Measurements from ENCODE around the gene PRR16. TPM values are rescaled to one million over a fixed set of nuclear protein-coding genes. Genes with fewer than 3 reads are reported as not detected.

PRR16 gene
- total RNA-seq, 2 donors from 2014 or later, result 3.5 to 13.4 TPM

- intact Hi-C loops (cut with DNase I), result no loop called here
- H3K27ac ChIP-seq, result no peak overlapping the region
- 82% methylated on average over 2 of the region's 2 CpGs for WGBS
Measured at GRCh38 chr5:120516805-120517204, 52.7 kb downstream of the PRR16 start.

GRCh38 chr5:120517607-120518252 is 53.6 kb downstream of the PRR16 start:
- WGBS, result 75% methylated on average over 5 of the region's 5 CpGs
- H3K4me1 ChIP-seq (replicated peaks), result no peaks in the 10 kb centered on the region
- H3K9me3 ChIP-seq, result no peaks in the 10 kb centered on the region
- H3K27me3 ChIP-seq (replicated peaks; ENCODE audit: insufficient read depth), result no peaks in the 10 kb centered on the region
- DNase-seq (ENCODE audit: low spot score), result no peak
- no peaks in the 10 kb centered on the region for H3K36me3 ChIP-seq
- intact Hi-C loops (cut with DNase I), result no loop called here
- H3K4me3 ChIP-seq, result no peak overlapping the region
- no peak overlapping the region for H3K27ac ChIP-seq
- TF ChIP-seq, protein P1, sequence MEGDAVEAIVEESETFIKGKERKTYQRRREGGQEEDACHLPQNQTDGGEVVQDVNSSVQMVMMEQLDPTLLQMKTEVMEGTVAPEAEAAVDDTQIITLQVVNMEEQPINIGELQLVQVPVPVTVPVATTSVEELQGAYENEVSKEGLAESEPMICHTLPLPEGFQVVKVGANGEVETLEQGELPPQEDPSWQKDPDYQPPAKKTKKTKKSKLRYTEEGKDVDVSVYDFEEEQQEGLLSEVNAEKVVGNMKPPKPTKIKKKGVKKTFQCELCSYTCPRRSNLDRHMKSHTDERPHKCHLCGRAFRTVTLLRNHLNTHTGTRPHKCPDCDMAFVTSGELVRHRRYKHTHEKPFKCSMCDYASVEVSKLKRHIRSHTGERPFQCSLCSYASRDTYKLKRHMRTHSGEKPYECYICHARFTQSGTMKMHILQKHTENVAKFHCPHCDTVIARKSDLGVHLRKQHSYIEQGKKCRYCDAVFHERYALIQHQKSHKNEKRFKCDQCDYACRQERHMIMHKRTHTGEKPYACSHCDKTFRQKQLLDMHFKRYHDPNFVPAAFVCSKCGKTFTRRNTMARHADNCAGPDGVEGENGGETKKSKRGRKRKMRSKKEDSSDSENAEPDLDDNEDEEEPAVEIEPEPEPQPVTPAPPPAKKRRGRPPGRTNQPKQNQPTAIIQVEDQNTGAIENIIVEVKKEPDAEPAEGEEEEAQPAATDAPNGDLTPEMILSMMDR (IDR thresholded peaks at IDR 0.05), result no peak
- TF ChIP-seq POLR2A (IDR thresholded peaks at IDR 0.05), result no peak

More at GRCh38 chr5:120516805-120517204, 52.7 kb downstream of the PRR16 start:
- H3K9me3 ChIP-seq, result no peaks in the 10 kb centered on the region
- H3K4me3 ChIP-seq, result no peak overlapping the region
- no peaks in the 10 kb centered on the region for H3K36me3 ChIP-seq
- TF ChIP-seq POLR2A (IDR thresholded peaks at IDR 0.05) (no peak), POLR2AphosphoS5 (IDR thresholded peaks at IDR 0.05) (no peak)
- TF ChIP-seq, protein P1 (IDR thresholded peaks at IDR 0.05), result no peak
- DNase-seq (ENCODE audit: low spot score), result no peak
- H3K27me3 ChIP-seq (replicated peaks; ENCODE audit: insufficient read depth), result no peaks in the 10 kb centered on the region
- no peaks in the 10 kb centered on the region for H3K4me1 ChIP-seq (replicated peaks)

- WGBS, result 53% methylated on average over 1 of the region's 1 CpG
- TF ChIP-seq, protein P1 (IDR thresholded peaks at IDR 0.05), result no peak
- TF ChIP-seq POLR2A (IDR thresholded peaks at IDR 0.05) (no peak), POLR2AphosphoS5 (IDR thresholded peaks at IDR 0.05) (no peak)
- no peak overlapping the region for H3K4me3 ChIP-seq
- intact Hi-C loops (cut with DNase I), result no loop called here
- no peaks in the 10 kb centered on the region for H3K4me1 ChIP-seq (replicated peaks)
- H3K9me3 ChIP-seq, result no peaks in the 10 kb centered on the region
- no peaks in the 10 kb centered on the region for H3K36me3 ChIP-seq
- no peak for DNase-seq (ENCODE audit: low spot score)
- H3K27me3 ChIP-seq (replicated peaks; ENCODE audit: insufficient read depth), result no peaks in the 10 kb centered on the region
- no peak overlapping the region for H3K27ac ChIP-seq
Measured at GRCh38 chr5:120518581-120518980, 54.5 kb downstream of the PRR16 start.

DNA sequence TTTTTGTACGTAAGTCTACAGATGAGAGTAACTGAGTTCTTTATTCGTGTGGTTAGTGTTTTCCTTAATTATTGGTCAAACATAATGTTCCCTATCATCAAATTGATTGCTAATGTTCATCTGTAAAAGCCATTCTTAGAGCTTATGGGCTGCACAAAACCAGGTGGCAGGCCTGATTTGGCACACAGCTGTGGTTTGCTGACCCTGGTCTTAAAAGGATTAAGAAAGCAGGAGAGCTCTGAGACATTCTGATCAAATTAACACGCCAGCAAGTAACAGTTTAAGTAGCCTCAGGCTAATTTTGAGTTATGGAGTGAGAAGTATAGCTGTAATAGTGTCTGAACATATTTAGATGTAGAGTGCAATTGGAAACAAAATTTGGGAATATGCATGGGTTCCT is 63.2 kb downstream of the PRR16 start:
- Histone ChIP-seq H3K4me1 (replicated peaks) (no peaks in the 10 kb centered on the region), H3K9me3 (no peaks in the 10 kb centered on the region), H3K36me3 (no peaks in the 10 kb centered on the region), H3K27ac (no peak overlapping the region), H3K4me3 (no peak overlapping the region), H3K27me3 (replicated peaks; ENCODE audit: insufficient read depth) (no peaks in the 10 kb centered on the region)
- DNase-seq (ENCODE audit: low spot score), result no peak
- TF ChIP-seq, protein P1 (IDR thresholded peaks at IDR 0.05), result no peak
- no peak for TF ChIP-seq POLR2A (IDR thresholded peaks at IDR 0.05)
- TF ChIP-seq POLR2AphosphoS5 (IDR thresholded peaks at IDR 0.05), result no peak
- intact Hi-C loops (cut with DNase I), result no loop called here
- WGBS, result 81% methylated on average over 3 of the region's 3 CpGs

- TF ChIP-seq, protein P1 (IDR thresholded peaks at IDR 0.05), result no peak
- TF ChIP-seq POLR2A (IDR thresholded peaks at IDR 0.05) (no peak), POLR2AphosphoS5 (IDR thresholded peaks at IDR 0.05) (no peak)
- 89% methylated on average over 2 of the region's 2 CpGs for WGBS
- H3K27me3 ChIP-seq (replicated peaks; ENCODE audit: insufficient read depth), result no peaks in the 10 kb centered on the region
- no peak for DNase-seq (ENCODE audit: low spot score)
- intact Hi-C loops (cut with DNase I), result no loop called here
- H3K27ac ChIP-seq, result no peak overlapping the region
- H3K4me3 ChIP-seq, result no peak overlapping the region
- H3K4me1 ChIP-seq (replicated peaks), result no peaks in the 10 kb centered on the region
- H3K36me3 ChIP-seq, result no peaks in the 10 kb centered on the region
- H3K9me3 ChIP-seq, result no peaks in the 10 kb centered on the region
Measured at GRCh38 chr5:120528609-120529008, 64.5 kb downstream of the PRR16 start.
